Mucosa of descending colon (tissue), 3 donors: ENCODE results near the gene NPAS3. TPM values are rescaled to one million over a fixed set of nuclear protein-coding genes. Genes with fewer than 3 reads are reported as not detected.

Experiments
- ATAC-seq: fragments of 200-7000 bp; cut with Tn5 transposase; one replicate; pipeline ENCODE4 v1.9.1; 2020; ENCODE audit warnings: mild to moderate bottlenecking, moderate library complexity
- DNase-seq, 3 donors: peaks; one replicate each; pipeline ENCODE4 v3.0.0-alpha.2; 2020
- H3K36me3 ChIP-seq: fragments of 200-600 bp; one replicate; pipeline ENCODE4 v1.8.0; 2021; ENCODE audit warnings: low read depth, mild to moderate bottlenecking
- H3K4me1 ChIP-seq: fragments of 200-600 bp; one replicate; pipeline ENCODE4 v1.8.0; 2021; ENCODE audit warnings: low read depth, mild to moderate bottlenecking
- H3K4me3 ChIP-seq: fragments of 200-600 bp; one replicate; pipeline ENCODE4 v1.8.0; 2021; ENCODE audit warnings: mild to moderate bottlenecking
- H3K9me3 ChIP-seq: fragments of 200-600 bp; one replicate; pipeline ENCODE4 v1.8.0; 2021; ENCODE audit warnings: mild to moderate bottlenecking
- CTCF ChIP-seq: fragments of 200-600 bp; IDR thresholded peaks from one replicate; pipeline ENCODE4 v1.8.0; 2022; ENCODE audit warnings: antibody characterized with exemption, mild to moderate bottlenecking
- intact Hi-C, 2 donors: fragments of 100-400 bp; cut with DNase I in 1 of 2; cut with micrococcal nuclease in 1 of 2; formaldehyde crosslinking; loops; one replicate each; pipeline versions ENCODE4 v1.11.0 to v1.11.1; 2022; cut with DNase I, micrococcal nuclease
- total RNA-seq, 3 donors: library from RNA; stranded (reverse); fragmentation: NEBNext Ultra II Directional in 2 of 3; extraction: Animal tissue kit (Norgen Biotek cat#: 25700) in 2 of 3; gene quantifications; one replicate each; pipeline versions ENCODE4 v1.2.1 to v1.2.4, GENCODE V29; 2021 to 2023
- donor health status: DM: no; HTN: no; CAD: no; lungs with moderate emphysema.
- donor health status: DM: no; HTN: no; CAD: no.
- donor health status: DM: no; HTN: yes; CAD: no.

NPAS3 gene
- total RNA-seq, 3 donors from 2014 or later, result 0.65 to 9.7 (median 2.0) TPM

GRCh38 chr14:33711194-33711593 lies 772.5 kb downstream of the NPAS3 start:
- Histone ChIP-seq H3K9me3 (no peaks in the 10 kb centered on the region), H3K4me3 (no peak overlapping the region), H3K4me1 (no peaks in the 10 kb centered on the region), H3K36me3 (no peaks in the 10 kb centered on the region)
- no peak for DNase-seq
- intact Hi-C loops, result no loop called here
- TF ChIP-seq CTCF, result no peak
- ATAC-seq, result no peak

GRCh38 chr14:33711811-33712216 lies 773.1 kb downstream of the NPAS3 start:
- DNase-seq, result no peak
- intact Hi-C loops, result no loop called here
- ATAC-seq, result no peak
- no peaks in the 10 kb centered on the region for H3K4me1 ChIP-seq
- no peaks in the 10 kb centered on the region for H3K9me3 ChIP-seq
- TF ChIP-seq CTCF, result no peak
- no peaks in the 10 kb centered on the region for H3K36me3 ChIP-seq
- H3K4me3 ChIP-seq, result no peak overlapping the region

GRCh38 chr14:33714527-33715226 lies 776.0 kb downstream of the NPAS3 start:
- Histone ChIP-seq H3K4me3 (no peak overlapping the region), H3K9me3 (no peaks in the 10 kb centered on the region), H3K36me3 (no peaks in the 10 kb centered on the region), H3K4me1 (no peaks in the 10 kb centered on the region)
- intact Hi-C loops, result no loop called here
- ATAC-seq (no peak), DNase-seq (no peak)
- no peak for TF ChIP-seq CTCF

- DNase-seq, result no peak
- intact Hi-C loops, result no loop called here
- Histone ChIP-seq H3K4me1 (no peaks in the 10 kb centered on the region), H3K4me3 (no peak overlapping the region), H3K9me3 (no peaks in the 10 kb centered on the region), H3K36me3 (no peaks in the 10 kb centered on the region)
- ATAC-seq, result no peak
- TF ChIP-seq CTCF, result no peak
Observed at GRCh38 chr14:33715227-33715528, 776.5 kb downstream of the NPAS3 start.

GRCh38 chr14:33716921-33717320 lies 778.2 kb downstream of the NPAS3 start:
- Histone ChIP-seq H3K4me3 (no peak overlapping the region), H3K9me3 (no peaks in the 10 kb centered on the region), H3K36me3 (no peaks in the 10 kb centered on the region), H3K4me1 (no peaks in the 10 kb centered on the region)
- ATAC-seq, result no peak
- intact Hi-C loops, result no loop called here
- no peak for TF ChIP-seq CTCF
- DNase-seq, result no peak

- Histone ChIP-seq H3K4me3 (no peak overlapping the region), H3K9me3 (no peaks in the 10 kb centered on the region), H3K36me3 (no peaks in the 10 kb centered on the region), H3K4me1 (no peaks in the 10 kb centered on the region)
- DNase-seq (no peak), ATAC-seq (no peak)
- no peak for TF ChIP-seq CTCF
- intact Hi-C loops, result no loop called here
Observed at GRCh38 chr14:33717866-33718265, 779.2 kb downstream of the NPAS3 start.
